ENCODE results near the gene OR1I1.
A peak's percentile ranks its signal among the peaks of the same experiment; 100 is the strongest.
"Not testable (repeated sequence)": the region's sequence is repeated elsewhere in the genome, so short reads cannot be mapped to it uniquely, and the experiment has no call there.

The OR1I1 gene

DNA sequence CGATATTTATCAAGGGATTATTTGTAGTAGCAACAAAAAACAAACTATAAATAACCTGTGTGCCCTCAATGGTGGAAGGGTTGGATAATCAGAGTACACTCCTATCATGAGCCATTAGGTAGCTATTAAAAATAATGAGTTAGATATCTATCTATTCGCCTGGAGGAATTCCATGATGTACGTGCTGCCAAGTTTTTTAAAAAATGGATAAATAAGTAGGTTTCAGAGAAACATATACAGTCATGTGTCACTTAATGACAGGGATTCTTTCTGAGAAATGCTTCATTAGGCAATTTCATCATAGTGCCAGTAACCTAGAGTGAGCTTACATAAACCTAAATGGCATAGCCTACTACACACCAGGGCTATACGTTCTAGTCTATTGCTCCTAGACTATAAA lies 6.2 kb upstream of the OR1I1 start:
- H3K4me3 ChIP-seq (ENCODE audit: low read depth, low read length): no peak overlapping the region

DNA sequence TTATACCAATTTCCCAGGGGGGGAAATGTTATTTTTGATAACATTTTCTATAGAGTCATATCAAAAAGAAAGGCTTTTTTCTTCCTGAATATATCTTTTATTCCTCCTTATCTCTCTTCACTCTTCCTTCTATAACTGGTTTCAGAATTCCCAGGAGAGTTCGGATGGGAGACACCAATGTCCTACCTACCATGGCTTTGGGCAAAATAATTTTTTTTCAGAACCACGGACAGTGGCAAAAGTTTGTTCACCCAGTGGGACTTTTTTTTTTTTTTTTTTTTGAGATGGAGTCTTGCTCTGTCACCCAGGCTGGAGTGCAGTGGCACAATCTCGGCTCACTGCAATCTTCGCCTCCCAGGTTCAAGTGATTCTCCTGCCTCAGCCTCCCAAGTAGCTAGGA lies 2.0 kb upstream of the OR1I1 start:
- H3K79me2 ChIP-seq; H3K9me3 ChIP-seq (ENCODE audit: control insufficient read depth, low read length); H3K4me2 ChIP-seq (ENCODE audit: low read length); H3K36me3 ChIP-seq (ENCODE audit: control insufficient read depth, insufficient read depth, low read length); H3K4me3 ChIP-seq (ENCODE audit: low read depth, low read length); H2AFZ ChIP-seq; H3K27me3 ChIP-seq (ENCODE audit: control insufficient read depth, insufficient read depth, low read length); H3K27ac ChIP-seq; H3K9ac ChIP-seq; H3K4me1 ChIP-seq: not testable (repeated sequence)

More for the DNA sequence above, 6.2 kb upstream of the OR1I1 start:
- TF ChIP-seq, protein P1, sequence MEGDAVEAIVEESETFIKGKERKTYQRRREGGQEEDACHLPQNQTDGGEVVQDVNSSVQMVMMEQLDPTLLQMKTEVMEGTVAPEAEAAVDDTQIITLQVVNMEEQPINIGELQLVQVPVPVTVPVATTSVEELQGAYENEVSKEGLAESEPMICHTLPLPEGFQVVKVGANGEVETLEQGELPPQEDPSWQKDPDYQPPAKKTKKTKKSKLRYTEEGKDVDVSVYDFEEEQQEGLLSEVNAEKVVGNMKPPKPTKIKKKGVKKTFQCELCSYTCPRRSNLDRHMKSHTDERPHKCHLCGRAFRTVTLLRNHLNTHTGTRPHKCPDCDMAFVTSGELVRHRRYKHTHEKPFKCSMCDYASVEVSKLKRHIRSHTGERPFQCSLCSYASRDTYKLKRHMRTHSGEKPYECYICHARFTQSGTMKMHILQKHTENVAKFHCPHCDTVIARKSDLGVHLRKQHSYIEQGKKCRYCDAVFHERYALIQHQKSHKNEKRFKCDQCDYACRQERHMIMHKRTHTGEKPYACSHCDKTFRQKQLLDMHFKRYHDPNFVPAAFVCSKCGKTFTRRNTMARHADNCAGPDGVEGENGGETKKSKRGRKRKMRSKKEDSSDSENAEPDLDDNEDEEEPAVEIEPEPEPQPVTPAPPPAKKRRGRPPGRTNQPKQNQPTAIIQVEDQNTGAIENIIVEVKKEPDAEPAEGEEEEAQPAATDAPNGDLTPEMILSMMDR (IDR thresholded peaks at IDR 0.05): no peak
- Histone ChIP-seq H3K4me1 (peaks cover 5% of the 10 kb centered on the region), H3K27ac (no peak overlapping the region), H3K4me2 (ENCODE audit: low read length) (no peak overlapping the region), H3K36me3 (ENCODE audit: control insufficient read depth, insufficient read depth, low read length) (no peaks in the 10 kb centered on the region), H3K79me2 (no peaks in the 10 kb centered on the region), H2AFZ (no peak overlapping the region), H3K9ac (no peak overlapping the region), H3K9me3 (ENCODE audit: control insufficient read depth, low read length) (no peaks in the 10 kb centered on the region), H3K27me3 (ENCODE audit: control insufficient read depth, insufficient read depth, low read length) (no peaks in the 10 kb centered on the region)

DNA sequence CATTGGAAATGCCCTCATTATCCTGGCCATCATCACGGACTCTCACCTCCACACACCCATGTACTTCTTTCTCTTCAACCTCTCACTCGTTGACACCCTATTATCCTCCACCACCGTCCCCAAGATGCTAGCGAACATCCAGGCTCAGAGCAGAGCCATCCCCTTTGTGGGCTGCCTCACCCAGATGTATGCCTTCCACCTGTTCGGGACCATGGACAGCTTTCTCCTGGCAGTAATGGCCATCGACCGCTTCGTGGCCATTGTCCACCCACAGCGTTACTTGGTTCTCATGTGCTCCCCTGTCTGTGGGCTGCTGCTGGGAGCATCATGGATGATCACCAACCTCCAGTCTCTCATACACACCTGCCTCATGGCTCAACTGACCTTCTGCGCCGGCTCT lies 5.2 kb downstream of the OR1I1 start:
- H3K9ac ChIP-seq: no peak overlapping the region
- no peaks in the 10 kb centered on the region for H3K9me3 ChIP-seq (ENCODE audit: control insufficient read depth, low read length)
- no peak overlapping the region for H3K4me3 ChIP-seq (ENCODE audit: low read depth, low read length)
- TF ChIP-seq, protein P1 (IDR thresholded peaks at IDR 0.05): no peak
- H3K27me3 ChIP-seq (ENCODE audit: control insufficient read depth, insufficient read depth, low read length): no peaks in the 10 kb centered on the region
- no peak overlapping the region for H3K4me2 ChIP-seq (ENCODE audit: low read length)
- H2AFZ ChIP-seq: no peak overlapping the region
- no peak overlapping the region for H3K27ac ChIP-seq
- H3K4me1 ChIP-seq: peaks cover 2% of the 10 kb centered on the region
- no peaks in the 10 kb centered on the region for H3K36me3 ChIP-seq (ENCODE audit: control insufficient read depth, insufficient read depth, low read length)
- no peaks in the 10 kb centered on the region for H3K79me2 ChIP-seq

DNA sequence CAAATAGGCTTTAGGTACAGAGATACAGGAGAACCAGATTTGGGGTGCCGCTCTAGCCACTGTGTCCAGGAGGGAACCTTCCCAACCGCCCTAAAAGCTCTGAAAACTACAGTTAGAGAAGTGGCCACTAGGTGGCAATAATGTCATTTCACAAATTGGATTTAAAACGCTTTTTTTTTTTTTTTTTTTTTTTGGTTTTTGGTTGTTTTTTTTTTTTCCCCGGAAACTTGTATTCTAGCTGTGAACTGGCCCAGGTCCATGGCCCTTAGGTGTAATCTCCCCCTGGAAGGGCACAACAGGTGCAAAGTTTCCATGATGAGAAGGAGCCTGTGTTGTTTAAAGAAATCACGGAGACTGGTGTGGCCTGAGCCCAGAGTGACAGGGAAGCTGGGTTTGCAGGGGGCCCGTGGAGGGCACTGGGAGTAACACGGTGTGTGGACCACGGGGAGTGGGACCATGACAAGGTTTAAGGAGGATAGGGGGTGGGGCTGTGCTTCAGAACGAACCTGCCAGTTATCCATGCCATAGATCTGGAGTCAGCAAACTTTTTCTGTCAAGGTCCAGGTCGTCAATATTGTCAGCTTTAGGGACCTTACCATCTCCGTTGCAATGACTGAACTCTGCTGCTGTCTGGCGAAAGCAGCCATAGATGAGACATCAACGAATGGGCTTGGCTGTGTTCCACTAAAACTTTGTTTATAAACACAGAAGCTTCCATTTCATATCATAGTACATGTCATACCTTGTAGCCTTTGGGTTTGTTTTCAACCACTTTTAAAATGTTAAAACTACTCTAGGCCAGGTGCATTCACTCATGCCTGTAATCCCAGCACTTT lies 10.1 kb downstream of the OR1I1 start:
- Histone ChIP-seq H3K9ac (no peak overlapping the region), H3K4me2 (ENCODE audit: low read length) (peak overlapping the region; percentile 65), H3K79me2 (no peaks in the 10 kb centered on the region), H3K4me1 (peaks cover 5% of the 10 kb centered on the region), H3K9me3 (ENCODE audit: control insufficient read depth, low read length) (no peaks in the 10 kb centered on the region), H3K27ac (peak overlapping the region; percentile 24), H3K27me3 (ENCODE audit: control insufficient read depth, insufficient read depth, low read length) (no peaks in the 10 kb centered on the region), H3K4me3 (ENCODE audit: low read depth, low read length) (no peak overlapping the region), H2AFZ (peak overlapping the region; percentile 73), H3K36me3 (ENCODE audit: control insufficient read depth, insufficient read depth, low read length) (no peaks in the 10 kb centered on the region)
- TF ChIP-seq, protein P1 (IDR thresholded peaks at IDR 0.05): peak; percentile 81

DNA sequence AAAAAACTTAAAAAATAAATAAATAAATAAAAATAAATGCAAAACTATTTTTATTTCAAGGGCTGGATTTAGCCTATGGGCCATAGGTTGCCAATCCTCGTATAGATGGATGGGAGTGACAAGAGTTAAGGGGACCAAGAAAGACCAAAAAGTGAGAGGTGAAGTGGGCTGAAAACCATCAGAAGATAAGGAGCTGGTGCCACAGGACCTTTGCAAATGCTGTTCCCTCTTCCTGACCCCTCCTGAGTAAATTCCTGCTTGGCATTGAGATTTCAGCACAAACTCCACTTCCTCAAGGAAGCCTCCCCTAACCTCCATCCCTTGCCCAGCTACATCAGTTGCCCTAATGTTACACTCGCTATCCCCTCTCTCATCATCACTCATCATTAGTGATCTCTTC lies 11.0 kb downstream of the OR1I1 start:
- H3K27me3 ChIP-seq (ENCODE audit: control insufficient read depth, insufficient read depth, low read length): no peaks in the 10 kb centered on the region
- H3K27ac ChIP-seq: no peak overlapping the region
- no peak overlapping the region for H3K9ac ChIP-seq
- H2AFZ ChIP-seq: no peak overlapping the region
- TF ChIP-seq, protein P1 (IDR thresholded peaks at IDR 0.05): no peak
- no peaks in the 10 kb centered on the region for H3K36me3 ChIP-seq (ENCODE audit: control insufficient read depth, insufficient read depth, low read length)
- H3K4me3 ChIP-seq (ENCODE audit: low read depth, low read length): no peak overlapping the region
- no peaks in the 10 kb centered on the region for H3K9me3 ChIP-seq (ENCODE audit: control insufficient read depth, low read length)
- H3K79me2 ChIP-seq: no peaks in the 10 kb centered on the region
- H3K4me1 ChIP-seq: peaks cover 5% of the 10 kb centered on the region
- no peak overlapping the region for H3K4me2 ChIP-seq (ENCODE audit: low read length)

Data from parathyroid adenoma (tissue), 2 donors.